Mesodermal cell (in vitro differentiated cells): ENCODE results near the gene IL34.

Experiments
- H3K27ac ChIP-seq: 2 replicates; pipeline ENCODE4 v1.7.0; 2013; ENCODE audit warnings: mild to moderate bottlenecking, low read depth, low read length, moderate library complexity; ENCODE audit not compliant: severe bottlenecking
- H3K36me3 ChIP-seq: 2 replicates; pipeline ENCODE4 v1.7.1; 2013; ENCODE audit warnings: mild to moderate bottlenecking, low read length, moderate library complexity; ENCODE audit not compliant: control insufficient read depth, insufficient read depth
- H3K4me1 ChIP-seq: one replicate; pipeline ENCODE4 v1.7.1; 2013; ENCODE audit warnings: mild to moderate bottlenecking, low read length; ENCODE audit not compliant: insufficient read depth, control insufficient read depth, poor library complexity, severe bottlenecking
- H3K4me3 ChIP-seq: 2 replicates; pipeline ENCODE4 v1.7.0; 2013; ENCODE audit warnings: low read length, control low read depth, mild to moderate bottlenecking; ENCODE audit not compliant: insufficient read depth, poor library complexity, severe bottlenecking; ENCODE audit errors: extremely low read depth
- H3K9me3 ChIP-seq: 2 replicates; pipeline ENCODE4 v1.7.1; 2013; ENCODE audit warnings: mild to moderate bottlenecking, low read length, moderate library complexity; ENCODE audit not compliant: control insufficient read depth
- WGBS, 2 experiments: methylation state at CpG; one replicate each; pipeline ENCODE4 v1.1.5; 2013; ENCODE audit warnings: missing lambda C conversion rate in 2 of 2; ENCODE audit not compliant: insufficient coverage in 2 of 2; 5-methylcytosine and 5-hydroxymethylcytosine counted together

The IL34 gene

GRCh38 chr16:70686376-70687101 is 40.2 kb downstream of the IL34 start:
- peak overlapping the region; percentile 52 for H3K27ac ChIP-seq
- peaks cover 7% of the 10 kb centered on the region for H3K36me3 ChIP-seq
- H3K4me1 ChIP-seq = peaks cover 45% of the 10 kb centered on the region
- H3K9me3 ChIP-seq = no peaks in the 10 kb centered on the region
- WGBS, 2 experiments = 65 to 71% methylated on average over 24 to 26 of the region's 29 CpGs
- peak overlapping the region; percentile 26 for H3K4me3 ChIP-seq

GRCh38 chr16:70687102-70687511 is 40.7 kb downstream of the IL34 start:
- H3K4me3 ChIP-seq = no peak overlapping the region
- H3K27ac ChIP-seq = no peak overlapping the region
- no peaks in the 10 kb centered on the region for H3K9me3 ChIP-seq
- 70% methylated on average over 1 of the region's 5 CpGs; no CpG with 5 or more reads in 1 of the 2 experiments for WGBS, 2 experiments
- H3K36me3 ChIP-seq = peaks cover 7% of the 10 kb centered on the region
- peaks cover 45% of the 10 kb centered on the region for H3K4me1 ChIP-seq

- peak overlapping the region; percentile 73 for H3K27ac ChIP-seq
- H3K9me3 ChIP-seq = no peaks in the 10 kb centered on the region
- WGBS, 2 experiments = 88 to 94% methylated on average over 14 to 18 of the region's 18 CpGs
- no peak overlapping the region for H3K4me3 ChIP-seq
- H3K36me3 ChIP-seq = peaks cover 7% of the 10 kb centered on the region
- H3K4me1 ChIP-seq = peaks cover 52% of the 10 kb centered on the region
These were observed 41.4 kb downstream of the IL34 start for GRCh38 chr16:70687671-70688245.

- H3K36me3 ChIP-seq = peaks cover 3% of the 10 kb centered on the region
- no peaks in the 10 kb centered on the region for H3K9me3 ChIP-seq
- WGBS, 2 experiments = 86 to 93% methylated on average over 8 of the region's 8 CpGs
- H3K27ac ChIP-seq = peak overlapping the region; percentile 73
- H3K4me1 ChIP-seq = peaks cover 57% of the 10 kb centered on the region
- H3K4me3 ChIP-seq = no peak overlapping the region
These were observed 41.9 kb downstream of the IL34 start for GRCh38 chr16:70688246-70688742.

- WGBS, 2 experiments = 95 to 98% methylated on average over 21 of the region's 22 CpGs
- H3K36me3 ChIP-seq = no peaks in the 10 kb centered on the region
- no peak overlapping the region for H3K4me3 ChIP-seq
- H3K4me1 ChIP-seq = peaks cover 67% of the 10 kb centered on the region
- H3K9me3 ChIP-seq = no peaks in the 10 kb centered on the region
- no peak overlapping the region for H3K27ac ChIP-seq
These were observed 42.9 kb downstream of the IL34 start for GRCh38 chr16:70689035-70689969.

- Histone ChIP-seq H3K4me1 (peaks cover 67% of the 10 kb centered on the region), H3K4me3 (no peak overlapping the region), H3K9me3 (no peaks in the 10 kb centered on the region), H3K27ac (no peak overlapping the region), H3K36me3 (no peaks in the 10 kb centered on the region)
- 88 to 97% methylated on average over 14 to 15 of the region's 16 CpGs for WGBS, 2 experiments
These were observed 43.9 kb downstream of the IL34 start for GRCh38 chr16:70689970-70690891.

- Histone ChIP-seq H3K27ac (peak overlapping the region; percentile 69), H3K36me3 (no peaks in the 10 kb centered on the region), H3K4me1 (peaks cover 72% of the 10 kb centered on the region), H3K9me3 (no peaks in the 10 kb centered on the region), H3K4me3 (no peak overlapping the region)
- WGBS, 2 experiments = 90 to 92% methylated on average over 24 to 25 of the region's 26 CpGs
These were observed 45.1 kb downstream of the IL34 start for GRCh38 chr16:70691223-70692129.

GRCh38 chr16:70692130-70692872 is 45.9 kb downstream of the IL34 start:
- Histone ChIP-seq H3K27ac (peak overlapping the region; percentile 69), H3K9me3 (no peaks in the 10 kb centered on the region), H3K4me3 (no peak overlapping the region), H3K36me3 (no peaks in the 10 kb centered on the region), H3K4me1 (peaks cover 74% of the 10 kb centered on the region)
- 90 to 91% methylated on average over 9 to 10 of the region's 14 CpGs for WGBS, 2 experiments
